ENCODE measurements around the gene TRMT5.

Gene TRMT5

GRCh38 chr14:60956632-60957031, 24.2 kb downstream of the TRMT5 start:
- WGBS (ENCODE audit: extremely low coverage, insufficient coverage, insufficient read length), result no CpG with 5 or more reads among the region's 1 CpG
- Histone ChIP-seq H4K12ac (ENCODE audit: low read depth, low read length) (no peak overlapping the region), H3K27me3 (ENCODE audit: insufficient read depth, low read length) (no peaks in the 10 kb centered on the region), H3K79me1 (ENCODE audit: low read length) (no peaks in the 10 kb centered on the region), H3K4me3 (ENCODE audit: low read depth, low read length) (no peak overlapping the region), H4K91ac (ENCODE audit: low read depth, low read length) (no peak overlapping the region), H3K14ac (ENCODE audit: low read length) (no peak overlapping the region), H3K9ac (ENCODE audit: low read length) (no peak overlapping the region), H2BK120ac (ENCODE audit: insufficient read depth, low read length, poor library complexity) (no peak overlapping the region), H3K18ac (ENCODE audit: low read length) (no peak overlapping the region), H3K9me3 (ENCODE audit: insufficient read depth, low read depth, low read length) (peaks cover 6% of the 10 kb centered on the region), H2BK12ac (ENCODE audit: low read length) (no peak overlapping the region), H3K36me3 (ENCODE audit: control insufficient read depth in 1 of 2, insufficient read depth in 2 of 2, low read length in 2 of 2) (peaks cover 0 to 3% of the 10 kb centered on the region in 2 experiments), H3K4ac (ENCODE audit: low read depth, low read length) (no peak overlapping the region), H2AK5ac (ENCODE audit: low read length) (no peak overlapping the region), H3K23ac (ENCODE audit: low read length) (no peak overlapping the region), H3K4me1 (ENCODE audit: control insufficient read depth in 1 of 2, insufficient read depth in 2 of 2, low read length in 2 of 2) (no peaks in the 10 kb centered on the region), H2BK5ac (ENCODE audit: low read depth, low read length, poor library complexity) (no peak overlapping the region), H3K79me2 (ENCODE audit: control insufficient read depth, insufficient read depth, low read length, poor library complexity) (no peaks in the 10 kb centered on the region), H2AFZ (ENCODE audit: insufficient read depth, low read length, poor library complexity) (no peak overlapping the region), H3K4me2 (ENCODE audit: low read length) (no peak overlapping the region), H4K8ac (ENCODE audit: low read depth, low read length) (no peak overlapping the region), H3K27ac (ENCODE audit: low read depth, low read length) (no peak overlapping the region)
- no peak for DNase-seq

GRCh38 chr14:60956202-60956601, 24.7 kb downstream of the TRMT5 start:
- H3K79me2 ChIP-seq (ENCODE audit: control insufficient read depth, insufficient read depth, low read length, poor library complexity), result no peaks in the 10 kb centered on the region
- H2AFZ ChIP-seq (ENCODE audit: insufficient read depth, low read length, poor library complexity), result no peak overlapping the region
- H4K8ac ChIP-seq (ENCODE audit: low read depth, low read length), result no peak overlapping the region
- H3K4me1 ChIP-seq (ENCODE audit: control insufficient read depth in 1 of 2, insufficient read depth in 2 of 2, low read length in 2 of 2), result no peaks in the 10 kb centered on the region
- no peak overlapping the region for H3K23ac ChIP-seq (ENCODE audit: low read length)
- no peak overlapping the region for H4K12ac ChIP-seq (ENCODE audit: low read depth, low read length)
- DNase-seq, result no peak
- H3K27me3 ChIP-seq (ENCODE audit: insufficient read depth, low read length), result no peaks in the 10 kb centered on the region
- peaks cover 6% of the 10 kb centered on the region for H3K9me3 ChIP-seq (ENCODE audit: insufficient read depth, low read depth, low read length)
- H3K4ac ChIP-seq (ENCODE audit: low read depth, low read length), result no peak overlapping the region
- H3K79me1 ChIP-seq (ENCODE audit: low read length), result no peaks in the 10 kb centered on the region
- no peak overlapping the region for H2BK120ac ChIP-seq (ENCODE audit: insufficient read depth, low read length, poor library complexity)
- H4K91ac ChIP-seq (ENCODE audit: low read depth, low read length), result no peak overlapping the region
- no peak overlapping the region for H3K4me3 ChIP-seq (ENCODE audit: low read depth, low read length)
- no peak overlapping the region for H3K27ac ChIP-seq (ENCODE audit: low read depth, low read length)
- no peak overlapping the region for H3K14ac ChIP-seq (ENCODE audit: low read length)
- H2BK12ac ChIP-seq (ENCODE audit: low read length), result no peak overlapping the region
- no peak overlapping the region for H3K18ac ChIP-seq (ENCODE audit: low read length)
- H3K9ac ChIP-seq (ENCODE audit: low read length), result no peak overlapping the region
- H3K36me3 ChIP-seq (ENCODE audit: control insufficient read depth in 1 of 2, insufficient read depth in 2 of 2, low read length in 2 of 2), result peaks cover 0 to 3% of the 10 kb centered on the region in 2 experiments
- no CpG with 5 or more reads among the region's 4 CpGs for WGBS (ENCODE audit: extremely low coverage, insufficient coverage, insufficient read length)
- no peak overlapping the region for H2AK5ac ChIP-seq (ENCODE audit: low read length)
- H3K4me2 ChIP-seq (ENCODE audit: low read length), result no peak overlapping the region
- H2BK5ac ChIP-seq (ENCODE audit: low read depth, low read length, poor library complexity), result no peak overlapping the region

- Histone ChIP-seq H4K91ac (ENCODE audit: low read depth, low read length) (no peak overlapping the region), H2BK12ac (ENCODE audit: low read length) (no peak overlapping the region)
These were observed 29.0 kb downstream of the TRMT5 start for GRCh38 chr14:60951776-60952435.

GRCh38 chr14:60946773-60947172, 34.1 kb downstream of the TRMT5 start:
- no peak overlapping the region for H3K4me2 ChIP-seq (ENCODE audit: low read length)
- no peaks in the 10 kb centered on the region for H3K9me3 ChIP-seq (ENCODE audit: insufficient read depth, low read depth, low read length)
- no peak overlapping the region for H3K23ac ChIP-seq (ENCODE audit: low read length)
- WGBS (ENCODE audit: extremely low coverage, insufficient coverage, insufficient read length), result no CpG with 5 or more reads among the region's 3 CpGs
- no peak overlapping the region for H3K14ac ChIP-seq (ENCODE audit: low read length)
- no peaks in the 10 kb centered on the region for H3K4me1 ChIP-seq (ENCODE audit: control insufficient read depth in 1 of 2, insufficient read depth in 2 of 2, low read length in 2 of 2)
- no peak overlapping the region for H2BK12ac ChIP-seq (ENCODE audit: low read length)
- H2AK5ac ChIP-seq (ENCODE audit: low read length), result no peak overlapping the region
- no peak overlapping the region for H3K27ac ChIP-seq (ENCODE audit: low read depth, low read length)
- no peaks in the 10 kb centered on the region for H3K27me3 ChIP-seq (ENCODE audit: insufficient read depth, low read length)
- H3K4me3 ChIP-seq (ENCODE audit: low read depth, low read length), result no peak overlapping the region
- no peak overlapping the region for H2BK120ac ChIP-seq (ENCODE audit: insufficient read depth, low read length, poor library complexity)
- no peak overlapping the region for H3K18ac ChIP-seq (ENCODE audit: low read length)
- no peak overlapping the region for H4K8ac ChIP-seq (ENCODE audit: low read depth, low read length)
- no peak overlapping the region for H4K91ac ChIP-seq (ENCODE audit: low read depth, low read length)
- H2AFZ ChIP-seq (ENCODE audit: insufficient read depth, low read length, poor library complexity), result no peak overlapping the region
- no peaks in the 10 kb centered on the region for H3K79me2 ChIP-seq (ENCODE audit: control insufficient read depth, insufficient read depth, low read length, poor library complexity)
- no peak overlapping the region for H2BK5ac ChIP-seq (ENCODE audit: low read depth, low read length, poor library complexity)
- DNase-seq, result no peak
- no peak overlapping the region for H3K9ac ChIP-seq (ENCODE audit: low read length)
- no peaks in the 10 kb centered on the region for H3K36me3 ChIP-seq (ENCODE audit: control insufficient read depth in 1 of 2, insufficient read depth in 2 of 2, low read length in 2 of 2)
- H3K79me1 ChIP-seq (ENCODE audit: low read length), result no peaks in the 10 kb centered on the region
- H3K4ac ChIP-seq (ENCODE audit: low read depth, low read length), result no peak overlapping the region
- no peak overlapping the region for H4K12ac ChIP-seq (ENCODE audit: low read depth, low read length)

More at GRCh38 chr14:60951776-60952435, 29.0 kb downstream of the TRMT5 start:
- H3K4me1 ChIP-seq (ENCODE audit: control insufficient read depth in 1 of 2, insufficient read depth in 2 of 2, low read length in 2 of 2), result no peaks in the 10 kb centered on the region
- no peaks in the 10 kb centered on the region for H3K79me2 ChIP-seq (ENCODE audit: control insufficient read depth, insufficient read depth, low read length, poor library complexity)
- H3K9me3 ChIP-seq (ENCODE audit: insufficient read depth, low read depth, low read length), result no peaks in the 10 kb centered on the region
- H2AFZ ChIP-seq (ENCODE audit: insufficient read depth, low read length, poor library complexity), result no peak overlapping the region
- H3K27me3 ChIP-seq (ENCODE audit: insufficient read depth, low read length), result no peaks in the 10 kb centered on the region
- H3K4me2 ChIP-seq (ENCODE audit: low read length), result no peak overlapping the region
- H3K14ac ChIP-seq (ENCODE audit: low read length), result no peak overlapping the region
- no peak for DNase-seq
- peaks cover 0 to 3% of the 10 kb centered on the region in 2 experiments for H3K36me3 ChIP-seq (ENCODE audit: control insufficient read depth in 1 of 2, insufficient read depth in 2 of 2, low read length in 2 of 2)
- H3K27ac ChIP-seq (ENCODE audit: low read depth, low read length), result no peak overlapping the region
- H3K23ac ChIP-seq (ENCODE audit: low read length), result no peak overlapping the region
- H4K8ac ChIP-seq (ENCODE audit: low read depth, low read length), result no peak overlapping the region
- no CpG with 5 or more reads among the region's 3 CpGs for WGBS (ENCODE audit: extremely low coverage, insufficient coverage, insufficient read length)
- no peak overlapping the region for H2BK120ac ChIP-seq (ENCODE audit: insufficient read depth, low read length, poor library complexity)
- no peak overlapping the region for H4K12ac ChIP-seq (ENCODE audit: low read depth, low read length)
- H3K4me3 ChIP-seq (ENCODE audit: low read depth, low read length), result no peak overlapping the region
- H2BK5ac ChIP-seq (ENCODE audit: low read depth, low read length, poor library complexity), result no peak overlapping the region
- H2AK5ac ChIP-seq (ENCODE audit: low read length), result no peak overlapping the region
- no peak overlapping the region for H3K4ac ChIP-seq (ENCODE audit: low read depth, low read length)
- H3K79me1 ChIP-seq (ENCODE audit: low read length), result no peaks in the 10 kb centered on the region
- H3K18ac ChIP-seq (ENCODE audit: low read length), result no peak overlapping the region
- H3K9ac ChIP-seq (ENCODE audit: low read length), result no peak overlapping the region

All from trophoblast cell (in vitro differentiated cells and primary cell).